OCI-LY1 (cell line): Measurements from ENCODE around the gene NPTX2.

Experiments used
- EZH2 ChIP-seq: fragments of 200-600 bp; sonication (generic), shearing (Covaris generic); IDR thresholded peaks from 2 replicates; pipeline ENCODE4 v1.8.0; 2017; ENCODE audit warnings: borderline replicate concordance, mixed run types, mild to moderate bottlenecking, antibody characterized with exemption, low read length, moderate library complexity, mixed read lengths
- TF ChIP-seq, protein P1 (sequence below): fragments of 200-600 bp; sonication (generic), shearing (Covaris generic); IDR thresholded peaks from 2 replicates; pipeline ENCODE4 v1.5.1; 2017; ENCODE audit warnings: mild to moderate bottlenecking, antibody characterized with exemption, low read length, moderate library complexity, mixed read lengths

DNA sequence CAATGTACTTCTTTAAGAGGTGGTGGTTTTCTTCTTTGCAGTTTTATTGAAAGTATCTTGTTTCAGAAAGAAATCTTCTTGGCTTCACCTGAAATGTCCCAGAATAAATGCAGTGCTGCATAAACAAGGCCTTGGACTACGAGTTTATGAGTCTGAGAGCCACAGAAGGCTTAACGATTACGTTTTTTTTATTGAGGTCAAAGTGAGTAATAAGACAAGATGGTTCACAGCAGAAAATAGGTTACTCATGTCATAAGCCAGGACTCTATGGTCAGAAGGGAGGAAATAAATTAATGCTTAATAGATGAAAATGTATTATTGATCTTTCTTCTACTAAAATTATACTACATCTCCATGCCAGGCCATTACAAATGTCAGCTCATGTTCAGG, 13.7 kb upstream of the NPTX2 start:
- TF ChIP-seq, protein P1, sequence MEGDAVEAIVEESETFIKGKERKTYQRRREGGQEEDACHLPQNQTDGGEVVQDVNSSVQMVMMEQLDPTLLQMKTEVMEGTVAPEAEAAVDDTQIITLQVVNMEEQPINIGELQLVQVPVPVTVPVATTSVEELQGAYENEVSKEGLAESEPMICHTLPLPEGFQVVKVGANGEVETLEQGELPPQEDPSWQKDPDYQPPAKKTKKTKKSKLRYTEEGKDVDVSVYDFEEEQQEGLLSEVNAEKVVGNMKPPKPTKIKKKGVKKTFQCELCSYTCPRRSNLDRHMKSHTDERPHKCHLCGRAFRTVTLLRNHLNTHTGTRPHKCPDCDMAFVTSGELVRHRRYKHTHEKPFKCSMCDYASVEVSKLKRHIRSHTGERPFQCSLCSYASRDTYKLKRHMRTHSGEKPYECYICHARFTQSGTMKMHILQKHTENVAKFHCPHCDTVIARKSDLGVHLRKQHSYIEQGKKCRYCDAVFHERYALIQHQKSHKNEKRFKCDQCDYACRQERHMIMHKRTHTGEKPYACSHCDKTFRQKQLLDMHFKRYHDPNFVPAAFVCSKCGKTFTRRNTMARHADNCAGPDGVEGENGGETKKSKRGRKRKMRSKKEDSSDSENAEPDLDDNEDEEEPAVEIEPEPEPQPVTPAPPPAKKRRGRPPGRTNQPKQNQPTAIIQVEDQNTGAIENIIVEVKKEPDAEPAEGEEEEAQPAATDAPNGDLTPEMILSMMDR, result no peak
- TF ChIP-seq EZH2, result no peak
